HepG2 (cell line): Measurements from ENCODE around the gene CGNL1. TPM values are rescaled to one million over a fixed set of nuclear protein-coding genes. Genes with fewer than 3 reads are reported as not detected.

Experiments used
- ATAC-seq: fragments of 200-7000 bp; cut with Tn5 transposase; 3 replicates; pipeline ENCODE4 v1.9.1; 2020; ENCODE audit warnings: mild to moderate bottlenecking, moderate library complexity
- BruUV-seq: library from RNA; stranded (reverse); fragments of 400-500 nt; replicated peaks from 2 replicates; lab custom pipeline; 2021; lab: Mats Ljungman, UMichigan
- CTCF ChIA-PET: fragments of 300-600 bp; formaldehyde crosslinking; extraction: SDS; loops from one replicate; lab custom pipeline; 2021; ENCODE audit warnings: low total read pairs, inconsistent platforms, low intra/inter-chr PET ratio; lab: Yijun Ruan, JAX
- POLR2A ChIA-PET: fragments of 350-600 bp; sonication (Branson Sonifier 250); formaldehyde crosslinking; loops from one replicate; lab custom pipeline; 2020; ENCODE audit warnings: antibody characterized with exemption, inconsistent platforms; lab: Yijun Ruan, JAX
- DNase-seq: peaks from one replicate; pipeline ENCODE4 v3.0.0-alpha.2; 2015; ENCODE audit warnings: low spot score
- FAIRE-seq: peaks from 3 replicates; lab custom pipeline; 2011; peaks lifted over from hg19 to GRCh38; lab: Jason Lieb, UNC
- H2AFZ ChIP-seq: one replicate; pipeline ENCODE4 v1.6.1; 2011; ENCODE audit warnings: low read length, inconsistent platforms
- H3K27ac ChIP-seq: fragments of 300-600 bp; 3 replicates; pipeline ENCODE4 v1.8.0; 2011; ENCODE audit warnings: mixed run types, mild to moderate bottlenecking, mixed read lengths, low read length, inconsistent platforms; ENCODE audit not compliant: insufficient read depth; ENCODE audit errors: extremely low read length
- H3K27me3 ChIP-seq, 2 experiments: fragments of 200-600 bp in 1 of 2; 2 replicates in 1 of 2; 3 replicates in 1 of 2; pipeline versions ENCODE4 v1.6.0 to v1.8.0; 2011; ENCODE audit warnings: low read length in 2 of 2, mild to moderate bottlenecking in 2 of 2, moderate library complexity in 2 of 2, inconsistent platforms in 1 of 2; ENCODE audit not compliant: insufficient read depth in 2 of 2, control insufficient read depth in 1 of 2
- H3K36me3 ChIP-seq, 2 experiments: fragments of 200-600 bp in 1 of 2; replicated peaks in 1 of 2; 2 replicates in 1 of 2; 3 replicates in 1 of 2; pipeline versions ENCODE4 v1.5.1 to v1.8.0; 2011; ENCODE audit warnings: low read length in 2 of 2, inconsistent platforms in 1 of 2; ENCODE audit not compliant: insufficient read depth in 2 of 2, control insufficient read depth in 1 of 2
- H3K4me1 ChIP-seq: 2 replicates; pipeline ENCODE4 v1.5.1; 2012; ENCODE audit warnings: low read length, inconsistent platforms; ENCODE audit not compliant: insufficient read depth
- H3K4me2 ChIP-seq: 2 replicates; pipeline ENCODE4 v1.6.0; 2011; ENCODE audit warnings: low read depth, low read length, inconsistent platforms
- H3K4me3 ChIP-seq, 3 experiments: fragments of 200-600 bp in 1 of 3; sonication (generic), shearing (Covaris generic) in 1 of 3; replicated peaks in 1 of 3; 2 replicates each; pipeline ENCODE4 v1.5.1; 2011 to 2016; ENCODE audit warnings: low read length in 3 of 3, inconsistent platforms in 2 of 3, low read depth in 2 of 3, mild to moderate bottlenecking in 2 of 3, control low read depth in 1 of 3, mixed read lengths in 1 of 3; ENCODE audit not compliant: insufficient read depth in 1 of 3
- H3K79me2 ChIP-seq: one replicate; pipeline ENCODE4 v1.6.1; 2011; ENCODE audit warnings: low read length, inconsistent platforms; ENCODE audit not compliant: insufficient read depth
- H3K9ac ChIP-seq: 2 replicates; pipeline ENCODE4 v1.6.0; 2011; ENCODE audit warnings: mild to moderate bottlenecking, low read depth, low read length, inconsistent platforms; ENCODE audit not compliant: insufficient read depth
- H3K9me3 ChIP-seq: 2 replicates; pipeline ENCODE4 v1.5.1; 2012; ENCODE audit warnings: mild to moderate bottlenecking, low read length
- H4K20me1 ChIP-seq: 2 replicates; pipeline ENCODE4 v1.6.0; 2011; ENCODE audit warnings: inconsistent platforms, mild to moderate bottlenecking, low read length, moderate library complexity; ENCODE audit not compliant: insufficient read depth
- ARID5B ChIP-seq: IDR thresholded peaks from 2 replicates; pipeline ENCODE4 v1.4.0; 2020; ENCODE audit warnings: mild to moderate bottlenecking, missing genetic modification reagents
- CREB1 ChIP-seq, 2 experiments: fragments of 450-650 bp in 1 of 2; IDR thresholded peaks; 2 replicates each; pipeline ENCODE4 v1.6.1; 2016 to 2017; ENCODE audit warnings: control low read depth in 1 of 2, mild to moderate bottlenecking in 1 of 2, missing compliant biosample characterization in 1 of 2, missing genetic modification characterization in 1 of 2
- DMTF1 ChIP-seq: sonication (generic); formaldehyde crosslinking; IDR thresholded peaks from 2 replicates; pipeline ENCODE4 v1.4.0; 2020; ENCODE audit warnings: mild to moderate bottlenecking, missing genetic modification reagents
- POLR2A ChIP-seq, 2 experiments: IDR thresholded peaks; 2 replicates each; pipeline ENCODE4 v1.6.1; 2011; ENCODE audit warnings: low read depth in 2 of 2, low read length in 2 of 2, mild to moderate bottlenecking in 1 of 2, moderate library complexity in 1 of 2; ENCODE audit not compliant: insufficient read depth in 1 of 2
- POLR2G ChIP-seq: fragments of 200-400 bp; formaldehyde crosslinking; IDR thresholded peaks from 2 replicates; pipeline ENCODE4 v1.6.1; 2018; ENCODE audit warnings: mild to moderate bottlenecking, low read depth, low read length, moderate library complexity
- RBM39 ChIP-seq: fragments of 200-400 bp; formaldehyde crosslinking; IDR thresholded peaks from one replicate; pipeline ENCODE4 v1.6.1; 2018; ENCODE audit warnings: antibody characterized with exemption, mild to moderate bottlenecking, low read depth, low read length; ENCODE audit not compliant: poor library complexity, severe bottlenecking
- SCMH1 ChIP-seq: sonication (generic); formaldehyde crosslinking; IDR thresholded peaks from 2 replicates; pipeline ENCODE4 v1.9.0; 2021; ENCODE audit warnings: missing genetic modification reagents, mild to moderate bottlenecking, borderline replicate concordance
- SKI ChIP-seq: fragments of 450-650 bp; IDR thresholded peaks from one replicate; pipeline ENCODE4 v1.6.1; 2018; ENCODE audit warnings: mild to moderate bottlenecking; ENCODE audit not compliant: partially characterized antibody
- ZNF12 ChIP-seq: sonication (generic); formaldehyde crosslinking; IDR thresholded peaks from 2 replicates; pipeline ENCODE4 v1.5.0; 2020; ENCODE audit warnings: missing genetic modification reagents
- ZNF343 ChIP-seq: sonication (generic); formaldehyde crosslinking; IDR thresholded peaks from 2 replicates; pipeline ENCODE4 v1.4.0; 2020; ENCODE audit warnings: mild to moderate bottlenecking, missing genetic modification reagents
- ZNF383 ChIP-seq: sonication (generic); formaldehyde crosslinking; IDR thresholded peaks from 2 replicates; pipeline ENCODE4 v1.4.0; 2020; ENCODE audit warnings: missing genetic modification reagents, mild to moderate bottlenecking, borderline replicate concordance
- WGBS: methylation state at CpG from one replicate; pipeline ENCODE4 v1.1.6; 2017; ENCODE audit warnings: low lambda C conversion rate; 5-methylcytosine and 5-hydroxymethylcytosine counted together
- in situ Hi-C: cut with HindIII; loops from 2 replicates; pipeline ENCODE4 v1.10.0; 2017; ENCODE audit warnings: low pct_unique_long_range_greater_than_20kb; ENCODE audit not compliant: extremely low pct_ligation_motif_present
- intact Hi-C: fragments of 100-400 bp; cut with micrococcal nuclease; formaldehyde crosslinking; loops from one replicate; pipeline ENCODE4 v1.10.0; 2022; ENCODE audit not compliant: unreplicated experiment
- polyA plus RNA-seq, 8 experiments: library from polyadenylated mRNA; depleted of rRNA in 3 of 8; stranded (reverse) in 7 of 8; unstranded in 1 of 8; fragments of >200 nt; fragmentation: Illumina TruSeq in 4 of 8; extraction: Trizol in 4 of 8; gene quantifications; 2 replicates each; pipeline versions ENCODE4 v1.2.1 to v1.2.3, GENCODE V29; 2011 to 2016; ENCODE audit warnings: low read depth in 4 of 8, missing spikeins in 1 of 8, mixed read lengths in 1 of 8; ENCODE audit not compliant: insufficient read depth in 1 of 8
- total RNA-seq, 5 experiments: library from RNA; depleted of rRNA; stranded (reverse); fragments of >200 nt; fragmentation: Illumina TruSeq; extraction: Trizol; gene quantifications; 2 replicates each; pipeline ENCODE4 v1.2.3, GENCODE V29; 2016; ENCODE audit warnings: low read depth in 1 of 5

Gene CGNL1
- total and polyA plus RNA-seq, 2 of the 13 experiments (the other 11 are each of a cell fraction or from before 2014, with no cell fraction given): 5.6 to 15.6 TPM

- TF ChIP-seq ARID5B: no peak
- peak; percentile 66 for TF ChIP-seq POLR2G
These were observed at the start of gene CGNL1 (continued) for GRCh38 chr15:57375827-57376695.

GRCh38 chr15:57327985-57328471 lies 48.3 kb upstream of the CGNL1 start:
- H3K4me2 ChIP-seq: no peak overlapping the region
- H3K27ac ChIP-seq: no peak overlapping the region
- WGBS: 46% methylated on average over 11 of the region's 11 CpGs
- H3K79me2 ChIP-seq: no peaks in the 10 kb centered on the region
- no TSS peak for BruUV-seq
- H4K20me1 ChIP-seq: no peaks in the 10 kb centered on the region
- H2AFZ ChIP-seq: no peak overlapping the region
- no peak overlapping the region for H3K9ac ChIP-seq
- no peaks in the 10 kb centered on the region for H3K36me3 ChIP-seq
- peaks cover 26% of the 10 kb centered on the region for H3K4me1 ChIP-seq
- H3K9me3 ChIP-seq: no peaks in the 10 kb centered on the region
- FAIRE-seq: no peak
- H3K27me3 ChIP-seq: peaks cover 8 to 40% of the 10 kb centered on the region in 2 experiments; a peak in 4 of 5 replicates
- no peak overlapping the region for H3K4me3 ChIP-seq
- DNase-seq: no peak
- in situ Hi-C loops: no loop called here
- intact Hi-C loops: no loop called here
- no peak for ATAC-seq
- POLR2A ChIA-PET: no interaction called here
- CTCF ChIA-PET: no interaction called here
- no peak for TF ChIP-seq RBM39
- no peak for TF ChIP-seq ZNF12 (CRISPR knock-in tag)
- TF ChIP-seq ZNF343: no peak
- TF ChIP-seq CREB1 (IDR thresholded peaks at IDR 0.05): no peak
- TF ChIP-seq CREB1 (CRISPR knock-in tag; IDR thresholded peaks at IDR 0.05): no peak
- no peak for TF ChIP-seq SCMH1
- no peak for TF ChIP-seq POLR2A (IDR thresholded peaks at IDR 0.05; ENCODE audit: insufficient read depth in 1 of 2, low read depth in 2 of 2, low read length in 2 of 2)
- no peak for TF ChIP-seq DMTF1 (CRISPR knock-in tag)
- no peak for TF ChIP-seq ZNF383
- TF ChIP-seq SKI: no peak
